H4 (cell line): ENCODE measurements around the gene JPH2. TPM values are rescaled to one million over a fixed set of nuclear protein-coding genes. Genes with fewer than 3 reads are reported as not detected.
"Not testable (repeated sequence)": the region's sequence is repeated elsewhere in the genome, so short reads cannot be mapped to it uniquely, and the experiment has no call there.

Source experiments
- DNase-seq: peaks from one replicate; pipeline ENCODE4 v3.0.0-alpha.2; 2015; ENCODE audit warnings: low spot score
- total RNA-seq: library from RNA; depleted of rRNA; stranded (reverse); fragments of >200 nt; shearing (Covaris generic); gene quantifications from 2 replicates; pipeline ENCODE4 v1.2.3, GENCODE V29; 2014

JPH2 gene
- total RNA-seq, 1 experiment from 2014 or later: 0.15 TPM

DNA sequence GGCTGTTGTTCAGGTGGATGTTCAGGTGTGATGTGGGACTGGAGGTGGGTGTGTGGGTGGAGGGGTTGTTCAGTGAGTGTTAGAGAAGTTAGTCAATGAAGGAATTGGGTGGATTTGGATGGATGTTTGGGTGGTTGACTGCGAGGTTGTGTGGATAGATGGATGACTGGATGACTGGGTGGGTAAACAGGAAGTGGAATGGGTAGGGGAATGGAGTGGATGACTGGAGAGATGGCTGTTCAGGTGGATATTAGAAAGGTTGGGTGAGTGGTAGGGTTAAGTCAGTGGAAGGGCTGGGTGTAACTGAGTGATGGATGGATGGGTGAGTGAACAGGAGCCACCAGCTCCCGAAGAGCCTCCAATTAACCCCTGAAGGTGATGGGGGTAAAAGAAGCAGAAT is 27.9 kb downstream of the JPH2 start:
- no peak for DNase-seq

DNA sequence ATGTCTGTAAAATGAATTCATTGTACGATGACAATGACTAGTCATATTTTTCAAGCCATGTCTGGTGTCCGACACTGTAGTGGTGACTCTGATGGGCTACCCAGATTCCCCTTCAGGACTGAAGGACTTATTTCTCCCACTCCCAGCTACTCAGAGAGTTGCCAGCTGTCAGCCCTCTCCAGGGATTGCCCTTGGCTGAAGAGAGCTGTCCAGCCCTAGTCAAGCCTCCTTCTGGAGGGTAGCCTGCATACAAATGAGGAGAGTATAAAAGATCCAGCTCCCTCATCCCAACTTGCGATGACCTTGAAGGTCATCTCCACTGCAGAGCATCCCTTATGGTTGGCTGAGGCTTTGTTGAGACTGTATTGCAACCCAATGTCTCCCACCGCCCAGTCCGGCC is 29.9 kb downstream of the JPH2 start:
- no peak for DNase-seq

DNA sequence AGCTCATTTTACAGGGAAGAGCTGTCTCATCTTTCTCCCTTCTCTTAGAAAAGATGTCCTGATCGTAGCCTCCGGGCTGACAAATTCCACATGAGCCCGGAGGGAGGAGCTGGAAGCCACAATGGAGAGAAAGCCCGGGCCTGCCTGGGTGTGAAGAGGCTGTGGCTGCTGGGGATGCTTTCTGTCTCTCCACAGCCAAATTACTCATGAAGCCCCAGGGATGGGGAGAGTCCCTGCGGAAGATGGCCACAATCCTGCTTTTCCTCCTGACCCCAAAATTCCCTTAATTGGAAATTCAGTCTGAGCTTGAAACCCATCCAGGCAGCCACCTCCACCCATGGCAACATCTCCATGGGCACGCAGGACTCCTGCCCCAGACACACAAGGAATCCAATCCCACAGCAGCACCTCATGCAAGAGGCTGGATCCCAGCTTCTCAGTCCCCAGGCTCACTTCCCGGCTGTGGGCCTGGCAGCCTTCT is 32.4 kb downstream of the JPH2 start:
- DNase-seq: no peak

DNA sequence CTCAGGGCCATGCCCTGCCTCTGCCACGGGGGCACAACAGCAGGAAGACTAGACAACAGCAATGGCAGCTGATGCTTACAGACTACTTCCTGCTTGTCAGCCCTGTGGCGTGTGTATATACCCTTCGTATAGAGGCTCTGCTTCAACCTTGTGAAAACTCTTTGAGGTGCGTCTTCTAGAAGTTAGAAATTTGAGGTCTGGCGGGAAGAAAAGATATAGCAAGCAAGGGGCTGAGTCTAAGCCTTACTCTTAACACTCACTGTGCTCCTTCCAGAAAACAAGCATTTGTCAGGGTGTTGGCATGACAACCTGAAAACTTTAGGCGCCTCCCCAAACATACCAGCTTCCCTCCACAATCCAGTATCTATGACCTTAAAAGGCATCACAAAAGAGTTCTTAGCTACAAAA is 33.3 kb downstream of the JPH2 start:
- no peak for DNase-seq

DNA sequence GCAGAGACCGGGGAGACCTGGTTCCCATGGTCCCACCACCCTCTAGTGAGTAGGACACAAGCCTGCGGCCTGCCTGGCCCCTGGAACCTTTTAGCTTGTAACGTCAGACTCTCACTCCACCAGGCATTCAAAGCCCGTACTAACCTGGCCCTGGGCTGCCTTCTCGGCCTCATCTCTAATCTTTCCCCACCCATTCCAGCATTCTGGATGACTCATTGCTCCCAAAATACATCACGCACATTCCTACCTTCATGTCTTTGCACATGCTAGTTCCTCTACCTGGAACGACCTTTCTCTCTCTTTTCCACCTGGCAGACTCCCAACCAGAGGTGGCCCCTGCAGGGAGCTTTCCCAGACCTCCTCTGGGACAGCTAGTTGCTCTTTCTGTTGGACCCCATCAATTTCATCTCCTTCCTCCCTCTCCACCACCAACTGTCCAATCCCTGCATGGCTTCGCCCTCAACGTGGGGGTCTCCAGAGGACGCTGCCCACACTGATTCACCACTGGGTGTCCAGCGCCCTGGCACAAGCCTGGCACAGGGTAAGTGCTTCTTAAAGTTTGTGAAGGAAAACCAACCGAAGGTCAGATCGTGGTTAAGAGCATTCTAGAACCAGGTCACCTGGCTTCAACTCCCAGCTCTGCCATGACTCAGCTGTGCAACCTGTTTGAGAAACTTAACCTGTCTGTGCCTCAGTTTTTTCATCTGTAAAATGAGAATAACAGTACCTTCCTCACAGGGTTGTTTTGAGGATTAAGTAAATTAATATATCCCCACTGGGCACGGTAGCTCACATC is 35.2 kb downstream of the JPH2 start:
- no peak for DNase-seq

DNA sequence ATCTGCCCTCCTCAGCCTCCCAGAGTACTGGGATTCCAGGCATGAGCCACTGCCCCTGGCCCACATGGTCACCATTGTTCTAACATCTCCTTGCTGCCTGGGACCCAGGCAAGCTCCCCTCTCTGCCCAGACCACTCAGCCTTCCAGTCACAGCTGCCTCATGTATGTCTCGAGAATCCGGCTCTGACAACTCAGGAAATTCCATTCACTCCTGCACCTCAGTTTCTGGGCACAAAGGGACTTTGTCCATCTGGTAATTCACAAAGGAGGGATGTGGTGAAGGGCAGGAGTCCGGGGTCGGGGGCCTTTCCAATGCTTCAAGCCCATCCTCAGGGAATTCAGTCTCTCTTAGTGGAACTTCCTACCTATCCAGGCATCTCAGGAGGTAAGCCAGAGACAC is 40.7 kb downstream of the JPH2 start:
- DNase-seq: no peak

DNA sequence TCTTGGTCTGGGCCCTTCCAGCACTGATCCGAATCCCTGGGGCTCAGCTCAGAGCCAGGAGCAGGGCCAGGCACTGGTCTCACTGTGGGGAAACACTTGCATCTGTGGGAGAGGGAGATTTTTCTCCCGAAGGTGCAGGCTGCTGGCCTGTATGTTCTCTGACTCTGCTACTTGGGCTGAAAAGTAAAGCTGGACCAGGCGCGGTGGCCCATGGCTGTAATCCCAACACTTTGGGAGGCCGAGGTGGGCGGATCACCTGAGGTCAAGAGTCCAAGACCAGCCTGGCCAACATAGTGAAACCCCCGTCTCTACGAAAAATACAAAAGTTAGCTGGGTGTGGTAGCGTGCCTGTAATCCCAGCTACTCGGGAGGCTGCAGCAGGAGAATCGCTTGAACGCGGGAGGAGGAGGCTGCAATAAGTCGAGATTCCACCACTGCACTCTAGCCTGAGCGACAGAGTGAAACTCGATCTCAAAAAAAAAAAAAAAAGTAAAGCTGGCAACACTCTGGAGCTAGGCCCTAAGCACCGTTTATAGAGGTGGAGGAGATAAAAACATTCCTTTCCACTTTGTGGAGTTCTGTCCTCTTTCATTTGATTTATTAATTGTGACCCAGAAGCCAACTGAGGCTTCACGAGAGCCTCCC is 41.7 kb downstream of the JPH2 start:
- DNase-seq: no peak

DNA sequence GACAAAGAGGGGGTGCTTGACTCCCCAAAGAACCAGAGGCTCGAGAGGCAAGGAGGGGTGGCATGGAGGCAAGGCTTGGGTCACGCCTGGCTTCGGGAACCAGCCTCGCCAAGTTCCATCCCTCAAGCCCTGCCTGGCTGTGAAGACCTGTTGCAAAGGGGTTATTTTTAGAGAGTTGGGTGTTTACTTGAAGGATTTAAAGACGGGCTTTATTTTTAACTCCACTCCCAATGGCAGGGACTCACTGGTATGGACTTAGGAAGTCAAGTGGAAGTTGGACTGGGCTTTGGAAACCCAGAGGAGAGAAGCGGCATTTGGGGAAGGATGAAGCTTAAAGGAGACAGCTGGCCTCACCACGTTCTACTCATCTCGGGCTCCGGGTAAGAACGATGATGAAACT is 43.1 kb downstream of the JPH2 start:
- DNase-seq: no peak

DNA sequence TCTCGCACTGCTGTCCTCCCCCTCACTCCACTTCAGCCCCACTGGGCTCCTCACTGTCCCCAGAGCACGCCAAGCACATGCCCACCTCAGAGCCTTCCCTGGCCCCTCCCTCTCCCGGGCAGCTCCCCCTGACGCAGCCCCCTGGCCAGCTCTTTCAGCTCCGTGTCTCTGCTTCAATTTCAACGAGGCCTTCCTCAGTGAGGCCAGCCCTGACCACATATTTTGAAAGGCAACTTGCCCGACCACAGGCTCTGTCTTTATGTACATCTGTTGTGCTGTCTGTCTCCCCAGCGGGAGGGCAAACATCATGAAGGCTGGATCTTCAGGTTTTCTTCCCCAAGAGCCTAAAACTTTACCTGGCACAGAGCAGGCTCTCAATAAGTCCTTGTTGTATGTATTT is 44.6 kb downstream of the JPH2 start:
- no peak for DNase-seq

DNA sequence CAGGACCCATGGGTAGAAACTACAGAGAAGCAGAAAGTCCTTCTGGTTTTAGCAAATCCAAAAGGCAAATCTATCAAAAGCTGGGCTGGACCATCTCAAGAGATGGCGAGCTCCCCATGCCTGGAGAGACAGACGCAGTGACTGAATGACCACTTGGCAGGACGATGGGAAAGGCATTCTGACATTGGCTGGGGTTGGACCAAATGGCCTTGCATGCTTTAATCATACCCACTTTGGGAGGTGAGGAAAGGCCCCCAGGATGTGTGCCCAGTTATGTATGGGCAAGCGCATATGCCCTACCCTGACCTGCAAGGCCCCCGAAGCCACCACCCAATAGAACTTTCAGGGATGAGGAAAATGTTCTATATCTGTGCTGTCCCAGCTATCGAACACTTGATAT is 45.1 kb downstream of the JPH2 start:
- DNase-seq: no peak

DNA sequence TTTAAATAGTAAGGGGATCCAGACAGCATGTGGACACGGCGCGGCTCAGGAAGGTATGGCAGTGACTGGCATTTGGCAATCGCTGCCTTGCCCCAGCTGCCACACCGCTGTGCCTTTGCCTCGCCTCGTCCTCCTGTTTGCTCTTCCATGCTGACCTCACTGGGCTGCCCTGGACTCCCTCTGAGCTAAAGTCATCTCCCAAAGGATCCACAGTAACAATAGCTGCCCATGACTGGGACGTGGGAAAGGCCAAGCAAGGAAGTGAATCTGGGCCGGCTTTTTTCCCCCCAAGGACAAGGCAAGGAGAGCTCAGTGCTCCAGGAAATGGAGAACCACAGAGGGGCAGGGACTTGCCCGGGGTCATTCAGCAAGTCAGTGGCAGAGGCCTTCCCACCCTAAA is 48.1 kb downstream of the JPH2 start:
- no peak for DNase-seq

DNA sequence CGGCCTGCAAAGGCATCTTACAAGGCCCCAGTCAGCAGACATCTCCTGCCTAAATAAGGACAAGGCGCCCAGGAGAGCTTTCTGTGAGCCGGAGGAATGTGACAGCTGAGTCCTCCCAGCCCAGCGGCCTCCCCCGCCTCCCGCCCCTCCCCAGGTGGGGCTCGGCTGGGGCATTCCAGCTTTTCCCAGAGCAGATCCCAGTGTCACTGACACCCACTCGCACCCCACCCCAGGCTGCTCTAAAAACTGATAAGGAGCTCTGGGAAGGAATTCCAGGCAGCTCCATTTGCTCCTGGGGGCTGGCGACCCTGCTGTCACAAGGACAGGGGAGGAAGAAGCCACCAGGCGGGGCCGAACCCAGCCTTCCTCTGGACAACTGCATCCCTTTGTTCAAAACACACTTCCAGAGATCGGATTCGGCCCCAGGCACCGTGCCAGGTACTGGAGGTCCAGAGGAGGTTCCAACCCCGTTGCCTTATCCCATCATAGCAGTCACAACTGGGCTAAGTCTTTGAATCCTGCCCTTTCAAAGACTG is 49.7 kb downstream of the JPH2 start:
- no peak for DNase-seq

DNA sequence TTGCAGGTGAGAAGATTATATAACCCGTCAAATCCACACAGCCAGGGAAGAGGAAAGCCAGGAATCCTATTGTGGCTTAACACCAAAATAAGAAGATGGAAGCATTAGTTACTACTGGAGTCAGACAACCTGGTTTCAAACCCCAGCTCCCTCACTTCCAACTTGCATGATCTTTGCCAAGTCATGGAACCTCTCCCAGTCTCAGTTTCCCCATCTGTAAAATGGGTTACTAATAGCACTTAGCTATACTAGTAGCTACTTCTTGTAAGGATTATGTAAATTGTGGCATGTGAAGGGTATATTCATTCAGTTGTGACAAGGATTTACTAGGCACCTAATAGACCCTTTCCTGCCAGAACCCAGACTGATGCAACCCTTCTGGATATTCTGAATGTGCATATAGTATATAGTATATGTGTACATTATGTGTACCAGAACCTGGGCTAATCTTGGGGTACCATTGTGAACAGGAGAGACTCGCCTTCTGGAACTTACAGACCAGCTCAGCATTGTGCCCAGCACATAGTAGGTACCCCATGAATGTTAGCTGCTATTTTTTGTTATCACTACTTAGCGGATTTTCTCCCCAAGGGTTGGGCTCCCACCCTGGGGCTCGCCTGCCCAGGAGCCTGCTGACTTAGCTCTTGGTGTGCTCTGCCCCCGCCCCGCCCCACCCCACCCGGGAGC is 50.3 kb downstream of the JPH2 start:
- no peak for DNase-seq

DNA sequence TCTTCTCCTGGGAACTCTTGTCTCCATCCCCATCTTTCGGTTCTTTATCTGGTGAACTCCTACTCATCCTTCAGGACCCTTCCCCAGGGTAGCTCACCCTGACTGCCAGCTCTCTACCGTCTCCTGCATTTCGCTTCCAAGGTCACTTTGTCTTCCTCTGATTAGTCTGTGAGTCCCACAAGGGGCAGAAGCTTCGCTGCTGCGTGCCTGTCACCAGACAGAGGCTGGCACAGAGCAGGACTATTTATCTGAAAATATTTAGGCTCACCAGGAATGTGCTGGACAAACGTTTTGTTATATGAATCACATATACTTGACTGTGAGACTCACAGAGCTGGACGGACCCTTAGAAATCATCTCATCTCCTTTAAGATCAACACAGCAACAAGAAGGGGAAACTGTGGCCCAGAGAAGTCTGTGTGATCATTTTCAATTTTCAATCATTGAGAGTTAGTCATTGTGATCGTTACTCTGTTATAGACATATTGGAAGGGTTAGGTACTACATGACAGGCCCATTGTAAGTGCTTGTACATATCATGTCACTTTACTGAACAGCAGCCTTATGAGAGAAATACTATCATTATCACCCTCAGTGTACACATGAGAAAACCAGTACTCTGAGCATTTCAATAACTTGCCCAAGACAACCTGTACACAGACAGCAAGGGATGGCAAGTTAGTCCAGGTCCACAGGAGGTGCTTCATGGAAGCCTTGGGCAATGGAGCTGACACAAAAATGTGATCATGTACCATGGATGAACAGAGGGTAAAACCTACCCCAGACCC is 51.4 kb downstream of the JPH2 start:
- no peak for DNase-seq

DNA sequence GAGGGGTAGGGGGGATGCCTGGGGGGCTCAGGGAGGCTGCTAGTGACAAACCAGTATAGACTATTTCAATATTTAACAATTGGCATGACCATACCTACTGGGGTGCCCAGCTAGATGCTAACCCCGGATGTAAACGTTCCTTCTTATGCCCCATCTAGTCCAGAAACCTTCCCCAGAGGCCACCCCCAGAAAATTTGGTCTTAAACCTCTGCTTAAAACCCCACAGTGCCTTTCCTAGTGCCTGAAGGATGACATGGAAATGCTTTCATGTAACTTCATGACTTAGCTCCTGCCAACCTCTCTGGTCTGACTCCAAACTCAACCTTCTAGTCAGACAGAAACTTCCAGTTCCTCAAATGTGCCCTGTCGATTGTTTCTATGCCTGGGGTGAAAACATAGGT is 52.0 kb downstream of the JPH2 start:
- DNase-seq: no peak

DNA sequence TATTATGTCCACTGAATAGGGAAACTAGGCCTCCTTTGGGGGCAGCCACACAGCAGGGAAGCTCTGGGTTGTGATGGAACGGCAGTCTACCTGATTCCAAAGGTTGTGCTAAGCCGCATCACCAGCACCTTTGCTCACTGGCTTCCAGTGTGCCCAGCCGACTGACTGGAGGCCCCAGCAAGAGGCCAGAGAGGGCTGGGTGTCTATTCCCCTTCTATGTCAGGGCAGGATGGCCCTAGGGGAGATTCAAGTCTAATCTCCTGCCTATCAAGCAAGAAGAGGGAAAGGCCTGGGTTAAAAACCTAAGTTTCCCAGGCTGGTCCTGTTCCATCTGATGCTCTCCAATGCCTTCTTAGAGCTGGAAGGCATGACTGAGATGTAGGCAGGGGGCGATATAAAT is 53.6 kb downstream of the JPH2 start:
- DNase-seq: no peak

DNA sequence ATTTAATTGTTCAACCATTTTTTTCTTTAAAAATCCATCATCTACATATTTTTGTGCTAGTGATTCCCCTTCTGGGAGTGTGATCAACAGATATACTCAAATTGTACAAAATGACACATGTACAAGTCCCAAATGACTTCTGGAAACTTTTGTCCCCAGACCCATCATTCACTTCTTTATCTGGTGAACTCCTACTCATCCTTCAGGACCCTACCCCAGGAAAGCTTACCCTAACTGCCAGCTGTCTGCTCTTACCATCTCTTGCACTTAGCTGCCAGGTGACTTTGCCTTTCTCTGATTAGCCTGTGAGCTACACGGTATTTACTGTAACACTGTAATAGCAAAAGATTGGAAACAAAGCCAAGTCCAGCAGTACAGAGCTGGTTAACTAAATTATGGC is 55.3 kb downstream of the JPH2 start:
- no peak for DNase-seq

DNA sequence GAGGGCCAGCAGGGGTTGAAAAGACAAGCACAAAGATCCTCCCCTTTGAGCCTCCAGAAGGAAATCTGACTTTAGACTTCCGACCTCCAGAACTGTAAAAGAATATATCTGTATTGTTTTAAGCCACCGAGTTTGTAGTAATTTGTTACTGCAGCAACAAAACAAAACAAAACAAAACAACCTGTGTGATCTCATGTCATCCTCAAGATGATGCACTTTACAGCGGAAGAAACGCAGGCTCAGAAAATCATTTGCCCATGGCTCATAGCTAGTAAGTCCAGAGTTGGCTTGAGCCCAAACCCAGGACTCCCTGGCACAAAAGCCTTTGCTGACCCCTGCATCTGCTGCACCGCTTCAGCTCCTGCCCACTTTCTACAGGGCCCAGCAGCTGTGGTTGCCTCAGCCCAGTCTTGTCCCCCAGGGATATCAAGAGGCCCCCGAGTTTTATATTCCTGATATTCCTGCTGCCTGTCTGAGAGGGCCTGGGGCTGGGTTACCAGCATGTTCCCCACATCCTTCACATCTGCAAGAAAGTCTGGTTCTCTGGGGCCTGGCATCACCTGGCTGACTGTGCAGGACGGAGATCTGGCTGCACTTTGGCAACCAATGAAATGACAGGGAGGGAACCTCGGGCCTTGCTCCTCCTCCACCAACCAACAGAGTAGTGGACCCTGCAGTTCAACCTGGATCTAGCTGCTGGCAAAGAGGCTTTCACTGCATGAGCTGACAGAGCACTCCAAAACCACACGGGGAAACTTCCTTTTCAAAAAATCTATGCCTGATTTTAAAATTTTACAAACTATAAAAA is 56.9 kb downstream of the JPH2 start:
- DNase-seq: no peak

DNA sequence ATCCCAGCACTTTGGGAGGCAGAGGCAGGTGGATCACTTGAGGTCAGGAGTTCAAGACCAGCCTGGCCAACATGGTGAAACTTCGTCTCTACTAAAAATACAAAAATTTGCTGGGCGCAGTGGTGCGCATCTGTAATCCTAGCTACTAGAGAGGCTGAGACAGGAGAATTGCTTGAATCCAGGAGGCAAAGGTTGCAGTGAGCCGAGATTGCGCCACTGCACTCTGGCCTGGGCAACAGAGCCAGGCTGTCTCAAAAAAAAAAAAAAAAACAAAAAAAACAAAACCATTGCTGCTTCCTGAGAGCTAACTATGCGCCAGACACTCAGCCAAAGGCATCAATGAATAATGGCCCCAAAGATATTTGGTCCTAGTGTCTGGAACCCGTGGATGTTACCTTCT is 57.7 kb downstream of the JPH2 start:
- not testable (repeated sequence) for DNase-seq

DNA sequence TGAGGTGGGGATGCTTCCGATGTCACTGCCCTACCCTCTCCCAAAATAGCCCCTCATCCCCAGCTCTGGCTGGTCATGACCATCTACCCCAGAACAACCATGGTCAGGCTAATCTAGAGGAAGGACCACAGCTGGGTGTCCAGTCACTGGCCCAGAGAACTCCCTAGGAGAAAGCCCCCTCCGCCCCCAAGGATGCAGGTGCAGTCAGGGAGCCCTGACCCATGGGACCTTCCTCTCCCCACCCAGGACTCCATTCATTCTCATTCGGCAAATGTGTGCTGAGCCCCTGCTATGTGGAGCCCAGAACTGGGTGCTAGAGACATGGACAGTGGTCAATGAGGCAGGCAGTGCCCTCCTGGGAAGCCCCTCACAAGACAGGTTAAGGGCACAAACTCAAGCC is 60.5 kb downstream of the JPH2 start:
- no peak for DNase-seq
